AG09319 (cell line): ENCODE results near the gene SLC19A1.

Experiments
- DNase-seq: peaks from one replicate; pipeline ENCODE4 v3.0.0-alpha.2; 2010; ENCODE audit warnings: low read depth; ENCODE audit errors: extremely low read depth
- CTCF ChIP-seq: IDR thresholded peaks from 2 replicates; pipeline ENCODE4 v1.5.1; 2011; ENCODE audit warnings: low read depth, mild to moderate bottlenecking, inconsistent platforms, low read length, moderate library complexity

SLC19A1 gene

GRCh38 chr21:45542667-45543370 lies 579 bp upstream of the SLC19A1 start:
- no peak for TF ChIP-seq CTCF
- DNase-seq = no peak

- DNase-seq = no peak
- no peak for TF ChIP-seq CTCF
Observed at GRCh38 chr21:45541221-45542039, 810 bp downstream of the SLC19A1 start.

- no peak for DNase-seq
- no peak for TF ChIP-seq CTCF
Observed at GRCh38 chr21:45540601-45540970, 1.7 kb downstream of the SLC19A1 start.

GRCh38 chr21:45539796-45540600 lies 2.2 kb downstream of the SLC19A1 start:
- no peak for TF ChIP-seq CTCF

GRCh38 chr21:45539046-45539795 lies 3.0 kb downstream of the SLC19A1 start:
- no peak for DNase-seq
- TF ChIP-seq CTCF = no peak

More at GRCh38 chr21:45539796-45540600, 2.2 kb downstream of the SLC19A1 start:
- DNase-seq = no peak

GRCh38 chr21:45538381-45539045 lies 3.7 kb downstream of the SLC19A1 start:
- DNase-seq = no peak
- TF ChIP-seq CTCF = no peak
